B cell (primary cell): ENCODE results near the gene GGT6. TPM values are rescaled to one million over a fixed set of nuclear protein-coding genes. Genes with fewer than 3 reads are reported as not detected.

Experiments
- ATAC-seq: fragments of 200-7000 bp; cut with Tn5 transposase; one replicate; pipeline ENCODE4 v1.10.0; 2021; ENCODE audit warnings: low read depth, mild to moderate bottlenecking, moderate number of reproducible peaks, moderate library complexity
- CTCF ChIA-PET: fragments of 350-600 bp; sonication (Branson Sonifier 250); formaldehyde crosslinking; loops from one replicate; lab custom pipeline; 2021; ENCODE audit warnings: antibody characterized with exemption, inconsistent platforms; lab: Charles Lee
- POLR2A ChIA-PET: fragments of 350-600 bp; sonication (Branson Sonifier 250); formaldehyde crosslinking; loops from one replicate; lab custom pipeline; 2021; ENCODE audit warnings: antibody characterized with exemption; lab: Charles Lee
- DNase-seq: peaks from one replicate; pipeline ENCODE4 v3.0.0; 2013
- H2AFZ ChIP-seq: 2 replicates; pipeline ENCODE4 v1.6.1; 2012; ENCODE audit warnings: mild to moderate bottlenecking, low read depth, low read length; ENCODE audit not compliant: insufficient read depth, poor library complexity, severe bottlenecking
- H3K27ac ChIP-seq, 2 donors: 1 replicate in 1 of 2; 2 replicates in 1 of 2; pipeline ENCODE4 v1.5.1; 2012 to 2013; ENCODE audit warnings: low read length in 2 of 2, mild to moderate bottlenecking in 2 of 2, moderate library complexity in 1 of 2
- H3K27me3 ChIP-seq, 4 experiments: fragments of 200-600 bp in 1 of 4; sonication (generic) in 1 of 4; replicated peaks in 1 of 4; 1 replicate in 2 of 4; 2 replicates in 2 of 4; pipeline versions ENCODE4 v1.6.1 to v1.7.0; 2013 to 2016; ENCODE audit warnings: low read length in 3 of 4, mild to moderate bottlenecking in 2 of 4, mixed read lengths in 1 of 4, moderate library complexity in 1 of 4; ENCODE audit not compliant: insufficient read depth in 4 of 4, control insufficient read depth in 3 of 4; ENCODE audit errors: control extremely low read depth in 1 of 4
- H3K36me3 ChIP-seq, 2 experiments: replicated peaks in 1 of 2; 1 replicate in 1 of 2; 2 replicates in 1 of 2; pipeline versions ENCODE4 v1.6.1 to v1.7.1; 2013; ENCODE audit warnings: low read length in 1 of 2; ENCODE audit not compliant: insufficient read depth in 2 of 2, control insufficient read depth in 1 of 2; ENCODE audit errors: control extremely low read depth in 1 of 2, extremely low read depth in 1 of 2
- H3K4me1 ChIP-seq, 2 donors: fragments of 200-600 bp in 1 of 2; sonication (generic) in 1 of 2; 1 replicate in 1 of 2; 2 replicates in 1 of 2; pipeline versions ENCODE4 v1.5.1 to v1.6.1; 2013 to 2017; ENCODE audit warnings: low read length in 2 of 2; ENCODE audit not compliant: control insufficient read depth in 2 of 2, insufficient read depth in 2 of 2
- H3K4me2 ChIP-seq: replicated peaks from 2 replicates; pipeline ENCODE3; 2012; ENCODE audit warnings: mild to moderate bottlenecking, low read depth, low read length; ENCODE audit not compliant: poor library complexity, severe bottlenecking
- H3K4me3 ChIP-seq, 5 experiments: fragments of 200-600 bp in 1 of 5; sonication (generic) in 1 of 5; 1 replicate in 3 of 5; 2 replicates in 2 of 5; pipeline versions ENCODE4 v1.5.1 to v1.7.0; 2011 to 2016; ENCODE audit warnings: low read length in 4 of 5, mild to moderate bottlenecking in 4 of 5, low read depth in 2 of 5, control low read depth in 1 of 5, moderate library complexity in 1 of 5; ENCODE audit not compliant: insufficient read depth in 1 of 5; ENCODE audit errors: control extremely low read depth in 1 of 5, extremely low read depth in 1 of 5
- H3K79me2 ChIP-seq: fragments of 200-600 bp; sonication (generic); one replicate; pipeline ENCODE4 v1.6.0; 2016; ENCODE audit warnings: low read length; ENCODE audit not compliant: control insufficient read depth, insufficient read depth
- H3K9ac ChIP-seq: fragments of 200-600 bp; sonication (generic); 2 replicates; pipeline ENCODE4 v1.6.1; 2017; ENCODE audit warnings: mild to moderate bottlenecking, low read length, moderate library complexity
- H3K9me3 ChIP-seq, 3 donors: one replicate each; pipeline versions ENCODE4 v1.6.1 to v1.7.1; 2013; ENCODE audit warnings: low read length in 2 of 3; ENCODE audit not compliant: control insufficient read depth in 2 of 3, insufficient read depth in 1 of 3; ENCODE audit errors: control extremely low read depth in 1 of 3
- H4K20me1 ChIP-seq: 2 replicates; pipeline ENCODE4 v1.6.0; 2012; ENCODE audit warnings: mild to moderate bottlenecking, low read length; ENCODE audit not compliant: insufficient read depth, control insufficient read depth, poor library complexity, severe bottlenecking
- H3K27ac Mint-ChIP-seq: one replicate; pipeline ENCODE4 v1.8.0; 2021; ENCODE audit warnings: mixed read lengths
- H3K27me3 Mint-ChIP-seq: one replicate; pipeline ENCODE4 v1.8.0; 2021; ENCODE audit warnings: mixed read lengths
- H3K4me1 Mint-ChIP-seq: one replicate; pipeline ENCODE4 v1.8.0; 2021; ENCODE audit warnings: mixed read lengths
- H3K4me3 Mint-ChIP-seq: one replicate; pipeline ENCODE4 v1.8.0; 2021; ENCODE audit warnings: mixed read lengths
- H3K9me3 Mint-ChIP-seq: one replicate; pipeline ENCODE4 v1.8.0; 2022; ENCODE audit warnings: mixed read lengths; ENCODE audit not compliant: insufficient read depth
- CTCF ChIP-seq: fragments of 200-600 bp; IDR thresholded peaks from one replicate; pipeline ENCODE4 v1.8.0; 2022; ENCODE audit warnings: antibody characterized with exemption, mild to moderate bottlenecking
- EZH2 ChIP-seq: IDR thresholded peaks from 2 replicates; pipeline ENCODE4 v1.6.1; 2012; ENCODE audit warnings: borderline replicate concordance, low read depth, mild to moderate bottlenecking, moderate library complexity, low read length; ENCODE audit not compliant: insufficient read depth, poor library complexity, severe bottlenecking
- WGBS: methylation state at CpG from one replicate; pipeline ENCODE4 v1.1.5; 2013; ENCODE audit warnings: missing lambda C conversion rate; ENCODE audit not compliant: insufficient coverage; 5-methylcytosine and 5-hydroxymethylcytosine counted together
- intact Hi-C: fragments of 100-400 bp; cut with micrococcal nuclease; formaldehyde crosslinking; loops from one replicate; pipeline ENCODE4 v1.10.0; 2022
- polyA plus RNA-seq: library from polyadenylated mRNA; depleted of rRNA; stranded (reverse); fragments of >200 nt; gene quantifications from 2 replicates; pipeline ENCODE4 v1.2.3, GENCODE V29; 2012
- total RNA-seq, 2 donors: library from RNA; stranded (reverse); fragments of 120-200 nt in 1 of 2; gene quantifications; 1 replicate in 1 of 2; 2 replicates in 1 of 2; pipeline versions ENCODE4 v1.2.3 to v1.2.4, GENCODE V29; 2013 to 2022

The GGT6 gene
- total and polyA plus RNA-seq, 2 donors (not counting 1 experiment from before 2014, with no cell fraction given) = not detected

GRCh38 chr17:4601326-4601725, 40.9 kb upstream of the GGT6 start:
- H3K27ac Mint-ChIP-seq = no peak overlapping the region
- H3K9me3 Mint-ChIP-seq = no peaks in the 10 kb centered on the region
- ATAC-seq = no peak
- no peaks in the 10 kb centered on the region for H4K20me1 ChIP-seq
- no peak overlapping the region for H3K4me3 ChIP-seq
- POLR2A ChIA-PET = no interaction called here
- H3K9ac ChIP-seq = no peak overlapping the region
- intact Hi-C loops = no loop called here
- 100% methylated on average over 4 of the region's 4 CpGs for WGBS
- H3K9me3 ChIP-seq = no peaks in the 10 kb centered on the region
- H3K4me3 Mint-ChIP-seq = no peak overlapping the region
- no peak overlapping the region for H3K27ac ChIP-seq
- no peaks in the 10 kb centered on the region for H3K79me2 ChIP-seq
- no peaks in the 10 kb centered on the region for H3K4me1 ChIP-seq
- H3K36me3 ChIP-seq = no peaks in the 10 kb centered on the region
- H3K27me3 ChIP-seq = peaks cover 0 to 7% (median 0%) of the 10 kb centered on the region in 4 experiments
- no peak overlapping the region for H3K4me2 ChIP-seq
- CTCF ChIA-PET = no interaction called here
- H3K4me1 Mint-ChIP-seq = no peaks in the 10 kb centered on the region
- H2AFZ ChIP-seq = no peak overlapping the region
- peaks cover 25% of the 10 kb centered on the region for H3K27me3 Mint-ChIP-seq
- no peak for DNase-seq
- TF ChIP-seq CTCF = no peak
- TF ChIP-seq EZH2 = no peak

- peaks cover 0 to 8% (median 0%) of the 10 kb centered on the region in 4 experiments for H3K27me3 ChIP-seq
- H2AFZ ChIP-seq = no peak overlapping the region
- H3K79me2 ChIP-seq = no peaks in the 10 kb centered on the region
- H3K9ac ChIP-seq = no peak overlapping the region
- Mint-ChIP-seq H3K4me3 (no peak overlapping the region), H3K27me3 (peaks cover 24% of the 10 kb centered on the region), H3K9me3 (no peaks in the 10 kb centered on the region), H3K27ac (no peak overlapping the region), H3K4me1 (no peaks in the 10 kb centered on the region)
- intact Hi-C loops = no loop called here
- ChIA-PET POLR2A (no interaction called here), CTCF (no interaction called here)
- H3K4me1 ChIP-seq = no peaks in the 10 kb centered on the region
- DNase-seq = no peak
- H3K27ac ChIP-seq = no peak overlapping the region
- H3K36me3 ChIP-seq = no peaks in the 10 kb centered on the region
- H3K4me3 ChIP-seq = no peak overlapping the region
- H4K20me1 ChIP-seq = no peaks in the 10 kb centered on the region
- H3K4me2 ChIP-seq = no peak overlapping the region
- WGBS = 83% methylated on average over 13 of the region's 13 CpGs
- no peaks in the 10 kb centered on the region for H3K9me3 ChIP-seq
- ATAC-seq = no peak
- TF ChIP-seq EZH2 = no peak
- TF ChIP-seq CTCF = no peak
These were observed 40.2 kb upstream of the GGT6 start for GRCh38 chr17:4600563-4600962.
